Cardiac muscle cell (in vitro differentiated cells and primary cell): Measurements from ENCODE around the gene ENOX1. TPM values are rescaled to one million over a fixed set of nuclear protein-coding genes. Genes with fewer than 3 reads are reported as not detected.

Experiments used
- DNase-seq, 2 donors: peaks; one replicate each; pipeline versions ENCODE4 v3.0.0 to v3.0.0-alpha.2; 2010 to 2017; ENCODE audit warnings: low read depth in 1 of 2, low spot score in 1 of 2
- H3K27ac ChIP-seq: fragments of 200-600 bp; sonication (generic); 2 replicates; pipeline ENCODE4 v1.5.1; 2016
- H3K27me3 ChIP-seq: fragments of 200-600 bp; sonication (generic); 2 replicates; pipeline ENCODE4 v1.6.0; 2016; ENCODE audit warnings: control low read depth
- H3K36me3 ChIP-seq: fragments of 200-600 bp; sonication (generic); 2 replicates; pipeline ENCODE4 v1.5.1; 2016; ENCODE audit warnings: control low read depth
- H3K4me1 ChIP-seq: fragments of 200-600 bp; sonication (generic); 2 replicates; pipeline ENCODE4 v1.8.1; 2017; ENCODE audit warnings: low read depth, mild to moderate bottlenecking, mixed run types
- H3K4me3 ChIP-seq: fragments of 200-600 bp; sonication (generic); 2 replicates; pipeline ENCODE4 v1.5.1; 2016; ENCODE audit warnings: mild to moderate bottlenecking
- H3K9me3 ChIP-seq: fragments of 200-600 bp; sonication (generic); 2 replicates; pipeline ENCODE4 v1.5.1; 2017; ENCODE audit warnings: low read depth, mild to moderate bottlenecking, control low read depth
- CTCF ChIP-seq: IDR thresholded peaks from 2 replicates; pipeline ENCODE4 v1.5.1; 2012; ENCODE audit warnings: low read depth, mild to moderate bottlenecking, low read length
- polyA plus RNA-seq: library from polyadenylated mRNA; unstranded; fragments of >200 nt; fragmentation: Nextera tagmentation; extraction: Ambion mirVana; gene quantifications from 2 replicates; pipeline ENCODE4 v1.2.1, GENCODE V29; 2016
- total RNA-seq: library from RNA; depleted of rRNA; stranded (reverse); fragments of >200 nt; gene quantifications from 2 replicates; pipeline ENCODE4 v1.2.3, GENCODE V29; 2016

The ENOX1 gene
- total and polyA plus RNA-seq, 2 experiments from 2014 or later = 2.0 to 5.1 TPM

GRCh38 chr13:43300865-43301264 lies 485.9 kb downstream of the ENOX1 start:
- Histone ChIP-seq H3K9me3 (no peaks in the 10 kb centered on the region), H3K4me1 (peaks cover 19% of the 10 kb centered on the region), H3K36me3 (no peaks in the 10 kb centered on the region), H3K27ac (no peak overlapping the region), H3K27me3 (no peaks in the 10 kb centered on the region), H3K4me3 (no peak overlapping the region)
- peak in 1 of 2 donors; percentile 54 for DNase-seq
- TF ChIP-seq CTCF = no peak

- H3K27ac ChIP-seq = no peak overlapping the region
- H3K36me3 ChIP-seq = no peaks in the 10 kb centered on the region
- no peaks in the 10 kb centered on the region for H3K9me3 ChIP-seq
- no peak for TF ChIP-seq CTCF
- H3K4me3 ChIP-seq = no peak overlapping the region
- H3K27me3 ChIP-seq = no peaks in the 10 kb centered on the region
- no peak for DNase-seq
- peaks cover 19% of the 10 kb centered on the region for H3K4me1 ChIP-seq
Measured at GRCh38 chr13:43299374-43299773, 487.4 kb downstream of the ENOX1 start.

- Histone ChIP-seq H3K4me3 (no peak overlapping the region), H3K27me3 (no peaks in the 10 kb centered on the region), H3K9me3 (no peaks in the 10 kb centered on the region), H3K4me1 (peaks cover 19% of the 10 kb centered on the region), H3K27ac (no peak overlapping the region), H3K36me3 (no peaks in the 10 kb centered on the region)
- TF ChIP-seq CTCF = no peak
- DNase-seq = no peak
Measured at GRCh38 chr13:43298816-43299215, 488.0 kb downstream of the ENOX1 start.

GRCh38 chr13:43297967-43298678 lies 488.6 kb downstream of the ENOX1 start:
- H3K4me3 ChIP-seq = no peak overlapping the region
- no peak for DNase-seq
- no peaks in the 10 kb centered on the region for H3K36me3 ChIP-seq
- peaks cover 12% of the 10 kb centered on the region for H3K4me1 ChIP-seq
- no peaks in the 10 kb centered on the region for H3K27me3 ChIP-seq
- TF ChIP-seq CTCF = no peak
- no peaks in the 10 kb centered on the region for H3K9me3 ChIP-seq
- H3K27ac ChIP-seq = no peak overlapping the region

GRCh38 chr13:43295825-43296564 lies 490.8 kb downstream of the ENOX1 start:
- no peak overlapping the region for H3K4me3 ChIP-seq
- DNase-seq = no peak
- no peaks in the 10 kb centered on the region for H3K36me3 ChIP-seq
- TF ChIP-seq CTCF = no peak
- no peaks in the 10 kb centered on the region for H3K27me3 ChIP-seq
- H3K27ac ChIP-seq = no peak overlapping the region
- peaks cover 5% of the 10 kb centered on the region for H3K4me1 ChIP-seq
- no peaks in the 10 kb centered on the region for H3K9me3 ChIP-seq
